ENCODE measurements around the gene ALPL.

DNA sequence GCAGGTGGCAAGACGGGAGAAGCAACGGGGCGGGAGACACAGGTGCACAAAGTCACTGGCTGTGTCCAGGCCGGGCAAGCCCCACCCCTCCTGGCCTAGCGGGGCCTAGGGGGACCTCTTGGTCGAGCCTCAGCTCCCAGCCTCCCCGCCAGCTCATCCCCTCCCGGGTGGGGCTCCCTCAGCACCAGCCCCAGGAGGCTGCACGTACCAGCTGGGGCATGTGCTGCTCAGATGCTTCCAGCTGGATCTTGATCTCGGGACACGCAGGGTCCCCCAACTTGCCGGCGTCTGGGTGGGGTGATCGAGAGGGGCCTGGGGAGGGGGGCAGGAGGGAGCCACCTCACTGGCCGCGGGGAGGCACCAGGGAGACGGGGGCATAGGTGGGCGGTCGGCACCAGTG, 88.5 kb downstream of the ALPL start:
- TF ChIP-seq, protein P1, sequence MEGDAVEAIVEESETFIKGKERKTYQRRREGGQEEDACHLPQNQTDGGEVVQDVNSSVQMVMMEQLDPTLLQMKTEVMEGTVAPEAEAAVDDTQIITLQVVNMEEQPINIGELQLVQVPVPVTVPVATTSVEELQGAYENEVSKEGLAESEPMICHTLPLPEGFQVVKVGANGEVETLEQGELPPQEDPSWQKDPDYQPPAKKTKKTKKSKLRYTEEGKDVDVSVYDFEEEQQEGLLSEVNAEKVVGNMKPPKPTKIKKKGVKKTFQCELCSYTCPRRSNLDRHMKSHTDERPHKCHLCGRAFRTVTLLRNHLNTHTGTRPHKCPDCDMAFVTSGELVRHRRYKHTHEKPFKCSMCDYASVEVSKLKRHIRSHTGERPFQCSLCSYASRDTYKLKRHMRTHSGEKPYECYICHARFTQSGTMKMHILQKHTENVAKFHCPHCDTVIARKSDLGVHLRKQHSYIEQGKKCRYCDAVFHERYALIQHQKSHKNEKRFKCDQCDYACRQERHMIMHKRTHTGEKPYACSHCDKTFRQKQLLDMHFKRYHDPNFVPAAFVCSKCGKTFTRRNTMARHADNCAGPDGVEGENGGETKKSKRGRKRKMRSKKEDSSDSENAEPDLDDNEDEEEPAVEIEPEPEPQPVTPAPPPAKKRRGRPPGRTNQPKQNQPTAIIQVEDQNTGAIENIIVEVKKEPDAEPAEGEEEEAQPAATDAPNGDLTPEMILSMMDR (optimal IDR thresholded peaks at IDR 0.05 in 1 of 3, IDR thresholded peaks at IDR 0.05 in 1 of 3, conservative IDR thresholded peaks at IDR 0.05 in 1 of 3; ENCODE audit: extremely low read depth in 1 of 3, insufficient read depth in 2 of 3, low read length in 3 of 3) = no peak
- no peak for TF ChIP-seq EZH2 (IDR thresholded peaks at IDR 0.05; ENCODE audit: low read length)
